ENCODE measurements around the gene COL16A1.

Gene COL16A1

DNA sequence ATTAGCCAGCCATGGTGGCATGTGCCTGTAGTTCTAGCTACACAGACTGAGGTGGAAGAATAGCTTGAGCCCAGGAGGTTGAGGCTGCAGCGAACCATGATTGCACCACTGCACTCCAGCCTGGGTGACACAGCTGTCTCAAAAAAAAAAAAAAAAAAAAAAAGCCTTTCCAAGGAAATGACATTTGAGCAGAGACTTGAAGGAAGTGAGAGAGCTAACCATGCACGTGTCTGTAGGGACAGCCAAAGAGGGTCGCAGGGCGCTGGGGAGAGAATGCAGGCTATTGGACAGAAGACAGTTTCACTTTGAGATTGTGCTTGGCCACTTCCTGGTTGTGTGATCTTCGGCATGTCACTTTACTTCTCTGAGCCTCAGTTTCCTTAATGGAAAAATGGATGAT lies 79.5 kb downstream of the COL16A1 start:
- DNase-seq (ENCODE audit: low read depth): no peak

DNA sequence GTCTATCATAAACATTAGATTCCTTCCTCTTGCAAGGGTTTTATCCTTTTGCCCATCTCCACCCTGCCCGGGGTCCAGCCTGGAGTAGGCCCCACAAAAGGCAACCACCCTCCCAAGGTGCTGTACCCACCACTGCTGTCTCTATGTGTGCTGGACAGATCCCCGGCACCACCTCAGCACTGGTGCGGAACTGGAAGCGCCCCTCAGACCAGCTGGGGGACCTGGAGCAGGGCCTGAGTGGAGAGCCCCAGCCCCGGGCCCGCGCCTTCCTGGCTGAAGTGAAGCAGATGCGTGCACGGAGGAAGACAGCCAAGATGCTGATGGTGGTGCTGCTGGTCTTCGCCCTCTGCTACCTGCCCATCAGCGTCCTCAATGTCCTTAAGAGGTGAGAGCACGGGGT lies 80.5 kb downstream of the COL16A1 start:
- no peak for DNase-seq (ENCODE audit: low read depth)

DNA sequence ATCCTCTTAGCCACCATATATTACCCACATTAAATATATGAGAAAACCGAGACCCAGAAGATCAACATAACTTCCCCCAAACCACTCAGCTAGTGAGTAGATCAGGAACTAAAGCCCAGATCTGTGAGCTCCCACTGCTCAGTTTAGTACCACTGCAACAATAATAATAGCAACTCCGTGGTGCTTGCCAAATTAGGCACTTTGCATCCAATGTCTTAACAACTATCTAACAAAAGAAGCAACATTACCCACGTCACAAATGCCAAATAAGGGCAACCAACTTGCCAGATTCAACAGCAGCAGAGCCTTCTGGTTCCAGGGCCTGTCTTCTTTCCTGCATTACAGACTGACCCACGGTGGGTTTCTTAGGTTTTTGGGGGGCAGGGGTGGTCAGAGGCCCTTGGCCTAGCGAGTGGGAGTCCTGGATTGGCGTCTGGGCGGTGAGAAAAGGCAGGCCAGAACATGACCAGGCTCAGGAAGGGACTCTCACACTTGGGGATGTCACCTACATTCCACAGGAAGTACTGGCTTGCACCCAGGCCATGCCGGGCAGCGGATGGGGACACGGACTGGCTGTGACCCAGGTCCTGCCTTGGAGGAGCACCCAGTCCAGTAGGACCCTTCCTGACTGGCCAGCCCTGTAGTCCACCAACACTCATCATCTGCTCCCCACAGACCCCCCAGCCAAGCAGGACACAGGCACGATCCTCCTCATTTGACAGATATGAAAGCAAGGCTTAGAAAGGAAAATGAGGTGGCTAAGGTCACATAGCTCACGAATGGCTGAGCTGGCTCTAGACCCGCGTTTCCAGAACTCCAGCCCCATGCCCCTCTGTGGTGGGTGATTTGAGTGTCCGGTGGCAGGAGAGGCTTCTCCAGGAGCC lies 81.7 kb downstream of the COL16A1 start:
- no peak for DNase-seq (ENCODE audit: low read depth)

DNA sequence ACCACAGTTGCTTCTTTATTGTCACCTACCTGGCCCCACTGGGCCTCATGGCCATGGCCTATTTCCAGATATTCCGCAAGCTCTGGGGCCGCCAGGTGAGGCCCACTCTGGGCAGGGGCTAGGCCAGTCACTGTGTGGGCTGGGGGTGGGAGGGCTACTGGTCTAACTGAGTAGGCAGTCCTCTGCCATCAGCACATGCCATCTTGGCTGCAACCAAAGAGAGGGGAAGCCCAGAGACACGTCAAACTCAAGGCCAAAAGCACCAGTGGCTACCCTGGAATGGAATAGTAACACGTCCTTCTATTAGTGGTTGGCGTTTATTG lies 82.4 kb downstream of the COL16A1 start:
- no peak for DNase-seq (ENCODE audit: low read depth)

DNA sequence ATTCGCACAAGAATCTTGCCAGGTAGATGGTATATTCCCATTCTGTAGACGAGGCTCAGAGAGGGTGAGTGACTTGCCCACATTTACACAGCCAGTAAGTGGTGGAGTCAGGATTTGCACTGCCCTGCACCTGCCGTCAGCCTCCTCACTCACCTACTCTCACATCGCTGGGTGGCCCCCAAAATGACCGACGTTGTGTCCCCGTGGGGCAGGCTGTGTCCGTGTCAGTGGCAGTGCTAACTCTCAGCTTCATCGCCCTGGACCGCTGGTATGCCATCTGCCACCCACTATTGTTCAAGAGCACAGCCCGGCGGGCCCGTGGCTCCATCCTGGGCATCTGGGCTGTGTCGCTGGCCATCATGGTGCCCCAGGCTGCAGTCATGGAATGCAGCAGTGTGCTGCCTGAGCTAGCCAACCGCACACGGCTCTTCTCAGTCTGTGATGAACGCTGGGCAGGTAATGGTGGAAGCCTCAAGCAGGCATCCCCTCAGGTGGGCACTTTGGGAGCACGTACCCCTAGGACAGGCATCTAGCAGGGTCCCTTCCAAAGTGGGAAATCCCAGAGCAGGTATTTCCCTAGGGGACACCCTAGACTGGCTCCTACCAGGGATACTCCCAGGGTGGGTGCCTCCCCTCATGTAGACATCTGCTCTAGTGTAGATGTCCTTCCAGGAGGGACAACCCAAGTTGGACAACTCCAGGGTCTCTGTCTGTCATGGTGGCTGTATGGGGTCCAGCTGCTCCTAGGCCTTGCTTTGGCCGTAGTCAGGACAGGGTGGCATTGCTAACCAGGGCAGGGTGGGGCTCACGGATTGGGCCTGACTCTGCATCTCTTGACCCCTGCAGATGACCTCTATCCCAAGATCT lies 83.0 kb downstream of the COL16A1 start:
- DNase-seq (ENCODE audit: low read depth): no peak

DNA sequence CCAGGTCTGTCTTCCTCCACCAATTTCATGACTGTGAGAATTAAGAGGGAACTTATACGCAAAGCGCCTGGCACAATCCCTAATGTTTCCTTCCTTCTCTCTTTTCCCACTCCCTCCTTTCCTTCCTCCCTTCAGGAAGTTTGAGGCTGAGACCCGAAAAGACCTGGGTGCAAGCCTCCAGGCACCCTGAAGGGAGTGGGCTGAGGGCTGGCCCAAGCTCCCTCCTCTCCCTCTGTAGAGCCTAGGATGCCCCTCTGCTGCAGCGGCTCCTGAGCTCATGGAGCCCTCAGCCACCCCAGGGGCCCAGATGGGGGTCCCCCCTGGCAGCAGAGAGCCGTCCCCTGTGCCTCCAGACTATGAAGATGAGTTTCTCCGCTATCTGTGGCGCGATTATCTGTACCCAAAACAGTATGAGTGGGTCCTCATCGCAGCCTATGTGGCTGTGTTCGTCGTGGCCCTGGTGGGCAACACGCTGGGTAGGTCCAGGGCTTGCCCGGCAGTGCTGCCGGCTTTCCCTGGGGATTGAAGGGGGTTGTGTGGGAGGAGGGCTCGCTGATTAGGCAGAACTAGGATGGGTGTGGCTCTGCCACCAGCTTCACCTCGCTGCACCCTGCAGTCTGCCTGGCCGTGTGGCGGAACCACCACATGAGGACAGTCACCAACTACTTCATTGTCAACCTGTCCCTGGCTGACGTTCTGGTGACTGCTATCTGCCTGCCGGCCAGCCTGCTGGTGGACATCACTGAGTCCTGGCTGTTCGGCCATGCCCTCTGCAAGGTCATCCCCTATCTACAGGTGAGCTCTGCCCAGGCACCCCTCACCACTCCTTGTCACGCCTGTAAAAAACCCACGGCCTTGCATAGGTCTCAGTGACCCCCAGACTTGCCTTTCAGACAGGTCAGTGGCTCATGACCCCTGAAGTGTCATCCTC lies 84.6 kb downstream of the COL16A1 start:
- DNase-seq (ENCODE audit: low read depth): no peak

DNA sequence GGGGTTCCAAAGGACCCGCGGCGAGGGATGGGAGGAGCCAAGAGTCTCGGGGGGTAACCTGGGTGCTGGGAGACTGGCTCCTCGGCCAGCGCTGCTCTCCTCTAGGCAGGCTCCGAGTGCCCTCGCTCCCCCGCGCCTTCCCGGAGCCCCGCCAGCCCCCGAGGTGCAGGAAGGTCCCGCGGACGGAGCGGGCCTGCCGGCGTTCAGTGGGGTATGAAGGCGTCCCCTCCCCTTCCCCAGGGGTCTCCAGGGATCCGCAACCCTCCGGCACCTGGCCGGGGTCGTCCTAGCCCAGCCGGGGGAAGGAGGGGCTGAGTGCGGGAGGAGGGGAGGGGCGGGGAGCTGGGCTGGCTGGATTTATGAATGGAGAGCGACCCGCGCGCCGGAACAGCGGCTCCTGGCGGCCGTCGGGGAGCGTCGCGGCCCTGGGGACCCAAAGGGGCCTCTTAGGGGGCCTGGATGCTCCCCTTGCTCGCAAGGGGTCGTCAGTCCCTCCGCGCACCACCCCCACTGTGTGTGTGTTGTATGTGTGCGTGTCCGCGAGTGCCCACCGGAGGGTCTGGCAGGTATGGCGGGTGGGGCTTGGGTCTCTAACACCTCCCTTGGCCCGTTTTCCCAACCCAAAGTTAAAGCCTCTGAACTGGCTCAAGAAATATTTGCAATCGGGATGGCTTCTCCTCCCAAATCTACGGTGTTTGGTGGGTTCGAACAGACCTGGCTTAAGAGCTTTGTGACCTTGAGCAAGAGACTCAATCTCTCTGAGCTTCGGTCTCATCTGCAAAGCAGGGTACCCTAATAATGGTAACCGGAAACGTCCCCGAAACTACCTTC lies 85.7 kb downstream of the COL16A1 start:
- DNase-seq (ENCODE audit: low read depth): no peak

DNA sequence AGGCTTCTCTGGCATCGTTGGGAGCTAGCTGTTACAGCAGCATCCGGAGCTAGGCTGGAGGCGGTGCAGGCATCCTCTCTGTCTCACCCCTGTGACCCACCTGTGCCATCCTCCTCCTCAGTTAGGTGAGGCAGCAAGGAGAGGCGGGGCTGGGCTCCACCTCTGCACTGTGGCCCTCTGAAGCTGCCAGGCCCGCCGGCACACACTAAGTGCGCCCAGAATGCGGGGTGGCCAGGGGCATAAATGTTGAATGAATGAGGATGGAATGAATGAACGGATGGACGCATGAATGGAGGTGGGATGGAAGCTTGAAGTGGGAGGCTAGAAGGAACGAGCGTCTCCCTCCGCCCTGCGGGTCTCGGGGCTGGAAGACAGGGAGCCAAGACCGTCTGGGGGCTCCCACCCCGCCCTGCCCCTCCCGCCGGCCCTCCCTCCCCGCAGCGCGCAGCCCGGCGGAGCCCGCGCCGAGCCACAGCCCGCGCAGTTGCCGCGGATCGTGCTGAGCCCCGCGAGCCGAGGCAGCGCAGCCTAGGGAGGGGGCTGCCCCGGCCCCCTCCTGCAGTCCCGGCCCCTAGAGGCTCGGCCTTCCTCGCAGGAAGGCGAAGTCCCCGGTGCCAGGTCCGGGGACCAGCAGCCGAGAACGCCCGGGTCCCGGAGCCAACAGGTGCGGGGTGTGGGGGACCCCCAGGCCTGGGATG lies 86.5 kb downstream of the COL16A1 start, which contains the start of gene HCRTR1:
Gene HCRTR1, plus strand, starts transcription at position 472 of the 698 bp plus-strand sequence. CDS start 1,504 bp downstream, outside the sequence.
- DNase-seq (ENCODE audit: low read depth): no peak

DNA sequence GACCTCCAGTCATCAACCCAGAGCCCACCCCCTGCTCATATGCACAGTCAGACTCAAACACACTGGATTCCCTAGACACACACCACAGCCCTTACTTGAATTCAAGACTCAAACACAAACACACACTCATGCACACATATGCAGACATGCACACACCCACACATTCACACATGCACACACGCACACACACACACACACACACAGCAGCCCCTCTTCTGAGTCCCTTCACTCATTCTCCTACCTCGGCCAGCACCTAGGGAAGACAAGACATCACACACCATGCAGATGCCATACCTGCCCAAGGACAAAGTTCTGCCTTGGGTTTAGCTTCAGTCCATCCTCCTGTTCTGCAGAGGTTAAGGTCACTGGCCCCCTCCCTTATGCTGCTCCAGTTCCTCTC lies 87.9 kb downstream of the COL16A1 start:
- DNase-seq (ENCODE audit: low read depth): no peak

DNA sequence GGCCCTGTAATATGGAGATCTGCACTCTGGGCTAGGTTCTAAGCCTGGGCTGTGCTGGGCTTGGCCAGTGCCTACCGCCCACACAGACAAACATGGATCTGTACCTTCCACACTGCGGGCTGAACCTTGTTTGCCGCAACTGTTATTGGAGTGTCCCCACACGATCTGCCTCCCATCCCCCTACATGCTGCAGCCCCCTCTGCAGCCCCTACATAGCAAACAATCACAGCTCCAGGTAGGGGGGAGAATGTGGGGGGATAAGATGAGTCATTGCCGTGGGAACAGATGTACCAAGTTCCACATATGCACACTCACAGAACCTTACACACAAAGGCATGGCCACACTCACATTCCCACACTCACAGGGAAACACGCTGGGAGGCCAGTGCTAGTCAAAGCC lies 88.4 kb downstream of the COL16A1 start:
- DNase-seq (ENCODE audit: low read depth): no peak

DNA sequence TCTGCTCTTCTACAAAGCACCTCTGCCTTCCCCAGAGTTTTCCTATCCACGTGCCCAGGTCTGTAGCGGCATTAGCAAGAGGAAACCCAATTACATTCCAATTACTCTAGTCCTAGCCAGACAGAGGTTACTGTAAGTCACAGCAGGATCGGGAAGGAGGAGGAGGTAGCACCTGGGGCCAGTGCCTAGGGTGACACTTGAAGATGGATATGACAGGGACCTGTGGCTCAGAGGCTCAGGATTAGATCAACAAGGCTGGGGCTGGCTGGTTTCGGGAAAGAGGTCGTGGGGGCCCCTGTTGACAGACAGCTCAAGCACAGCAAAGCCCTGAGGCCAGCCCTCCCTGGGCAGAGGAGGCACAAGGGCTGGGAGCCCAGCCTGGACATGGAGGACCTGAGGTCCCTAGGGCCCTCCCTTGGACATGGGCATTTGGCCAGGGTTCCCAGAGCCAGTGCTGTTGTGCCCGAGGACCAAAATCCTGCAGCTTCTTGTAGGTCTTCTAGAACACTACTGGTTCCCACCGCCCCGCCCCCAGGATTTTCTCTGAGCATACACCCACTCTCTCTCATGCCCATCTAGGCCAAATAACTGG lies 89.3 kb downstream of the COL16A1 start:
- no peak for DNase-seq (ENCODE audit: low read depth)

DNA sequence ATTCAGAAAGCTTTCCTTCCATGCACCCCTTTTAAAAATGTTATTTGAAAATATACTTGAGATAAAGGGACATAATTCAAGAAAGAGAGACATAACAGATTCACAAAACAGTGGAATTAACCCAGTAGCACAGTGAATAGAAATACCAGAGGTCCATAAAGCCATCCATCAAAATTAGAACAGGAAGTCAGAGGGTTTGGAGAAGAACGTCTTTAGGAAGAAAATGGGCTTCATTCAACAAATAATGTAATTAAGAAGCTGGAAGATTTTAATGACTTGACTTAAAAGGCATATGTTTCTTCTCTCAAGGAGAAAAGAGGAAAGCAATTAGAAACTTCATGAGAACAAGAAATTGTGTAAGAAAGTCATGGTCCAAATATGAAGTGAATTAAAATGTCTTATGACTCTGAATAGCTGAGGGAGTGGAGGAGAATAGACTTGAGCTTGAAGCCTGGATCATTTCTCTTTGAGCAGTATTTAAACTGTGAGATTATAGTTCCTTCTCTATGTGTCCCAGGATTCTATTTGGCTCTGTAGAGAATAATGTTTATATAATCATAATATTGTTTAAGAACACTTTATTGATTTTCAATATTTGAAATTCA lies 94.2 kb downstream of the COL16A1 start:
- no peak for DNase-seq (ENCODE audit: low read depth)

DNA sequence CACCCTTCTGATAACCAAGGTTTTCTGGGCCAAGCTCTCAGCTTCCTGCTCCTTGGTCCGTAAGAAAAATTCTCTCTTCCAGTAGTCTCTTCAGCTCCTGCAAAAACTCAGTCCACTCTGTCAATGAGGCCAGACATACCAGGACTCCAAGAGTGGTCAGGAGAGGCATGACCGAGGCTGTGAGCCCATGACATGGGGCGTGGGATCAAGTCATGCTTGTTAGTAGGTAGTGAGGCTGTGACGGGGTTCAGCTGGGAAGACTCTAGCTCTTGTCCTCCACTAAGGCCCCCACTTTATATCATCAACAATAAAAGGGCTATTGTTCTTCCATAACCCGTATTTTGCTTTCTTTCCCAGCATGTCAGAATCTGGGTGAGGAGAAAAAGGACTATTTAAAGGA lies 96.5 kb downstream of the COL16A1 start:
- DNase-seq (ENCODE audit: low read depth): no peak

DNA sequence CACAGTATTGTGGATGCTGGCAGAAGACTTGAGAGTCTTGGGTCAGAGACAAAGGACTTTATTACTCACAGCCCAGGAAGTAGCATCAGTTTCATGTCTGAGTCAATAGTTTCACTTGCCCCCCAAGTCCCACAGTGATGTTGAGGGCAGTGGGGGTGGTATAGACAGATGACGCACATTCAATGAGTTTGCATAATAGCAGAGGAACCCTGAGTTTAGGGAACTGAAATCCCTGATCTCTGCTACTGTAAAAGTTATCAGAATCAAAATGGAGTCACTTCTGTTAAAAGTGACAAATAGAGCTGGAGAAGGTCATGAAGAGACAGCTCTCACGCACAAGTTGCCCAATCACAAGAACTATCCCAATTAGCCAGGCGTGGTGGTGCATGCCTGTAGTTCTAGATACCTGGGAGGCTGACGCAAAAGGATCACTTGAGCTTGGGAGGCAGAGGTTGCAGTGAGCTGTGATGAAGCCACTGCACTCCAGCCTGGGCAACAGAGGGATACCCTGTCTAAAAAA lies 97.8 kb downstream of the COL16A1 start:
- no peak for DNase-seq (ENCODE audit: low read depth)

All from stimulated activated CD8-positive, alpha-beta memory T cell treated with anti-CD3 and anti-CD28 coated beads, Interleukin-12 subunit alpha, Interleukin-12 subunit beta, amount 100 ng/mL, for 1 hour (primary cell).